H1 (cell line): Measurements from ENCODE around the gene ADAM22. TPM values are rescaled to one million over a fixed set of nuclear protein-coding genes. Genes with fewer than 3 reads are reported as not detected.

ENCODE experiments used
- CTCF ChIA-PET: fragments of 300-600 bp; sonication (Branson Sonifier 250); formaldehyde crosslinking; loops from one replicate; lab custom pipeline; 2021; ENCODE audit not compliant: partially characterized antibody; lab: Charles Lee
- POLR2A ChIA-PET: fragments of 300-600 bp; sonication (Branson Sonifier 250); formaldehyde crosslinking; loops from one replicate; lab custom pipeline; 2021; ENCODE audit warnings: inconsistent platforms; ENCODE audit not compliant: partially characterized antibody; lab: Charles Lee
- DNase-seq, 2 experiments: peaks; one replicate each; pipeline versions ENCODE4 v3.0.0 to v3.0.0-alpha.2; 2010 to 2022; ENCODE audit warnings: low spot score in 2 of 2, low read depth in 1 of 2, mixed read lengths in 1 of 2
- FAIRE-seq: peaks from 2 replicates; lab custom pipeline; 2011; peaks lifted over from hg19 to GRCh38; lab: Jason Lieb, UNC
- H2AFZ ChIP-seq: 2 replicates; pipeline ENCODE4 v1.8.1; 2012; ENCODE audit warnings: low read length, inconsistent platforms
- H2AK5ac ChIP-seq: 2 replicates; pipeline ENCODE4 v1.6.1; 2013; ENCODE audit warnings: low read depth, low read length
- H2BK120ac ChIP-seq: replicated peaks from 2 replicates; pipeline ENCODE3; 2013; ENCODE audit warnings: low read depth, low read length, inconsistent platforms
- H2BK12ac ChIP-seq: 2 replicates; pipeline ENCODE4 v1.6.1; 2013; ENCODE audit warnings: low read depth, low read length
- H2BK15ac ChIP-seq: 2 replicates; pipeline ENCODE4 v1.6.1; 2013; ENCODE audit warnings: low read length
- H2BK20ac ChIP-seq: 2 replicates; pipeline ENCODE4 v1.6.1; 2013; ENCODE audit warnings: low read length
- H2BK5ac ChIP-seq: 2 replicates; pipeline ENCODE4 v1.6.1; 2013; ENCODE audit warnings: low read depth, low read length
- H3K14ac ChIP-seq: 2 replicates; pipeline ENCODE4 v1.6.1; 2013; ENCODE audit warnings: inconsistent platforms; ENCODE audit not compliant: insufficient read length
- H3K18ac ChIP-seq: 2 replicates; pipeline ENCODE4 v1.6.1; 2013; ENCODE audit warnings: low read length; ENCODE audit errors: extremely low read depth
- H3K23ac ChIP-seq: 2 replicates; pipeline ENCODE4 v1.6.1; 2013; ENCODE audit warnings: inconsistent platforms; ENCODE audit not compliant: insufficient read length
- H3K23me2 ChIP-seq: 2 replicates; pipeline ENCODE4 v1.6.1; 2013; ENCODE audit warnings: low read depth, low read length
- H3K27ac ChIP-seq: 2 replicates; pipeline ENCODE4 v1.6.1; 2011; ENCODE audit warnings: low read depth, low read length, inconsistent platforms
- H3K27me3 ChIP-seq, 4 experiments: replicated peaks in 1 of 4; 1 replicate in 1 of 4; 2 replicates in 3 of 4; pipeline versions ENCODE4 v1.6.1 to v1.8.1; 2011 to 2013; ENCODE audit warnings: low read length in 3 of 4, mild to moderate bottlenecking in 3 of 4, inconsistent platforms in 2 of 4, mixed read lengths in 2 of 4, moderate library complexity in 1 of 4; ENCODE audit not compliant: control insufficient read depth in 3 of 4, insufficient read depth in 3 of 4; ENCODE audit errors: extremely low read depth in 1 of 4
- H3K36me3 ChIP-seq, 4 experiments: 2 replicates each; pipeline versions ENCODE4 v1.6.1 to v1.8.1; 2011 to 2013; ENCODE audit warnings: mild to moderate bottlenecking in 4 of 4, low read length in 3 of 4, moderate library complexity in 2 of 4, control low read depth in 1 of 4, inconsistent platforms in 1 of 4; ENCODE audit not compliant: insufficient read depth in 4 of 4, control insufficient read depth in 2 of 4
- H3K4ac ChIP-seq: replicated peaks from 2 replicates; pipeline ENCODE3; 2013; ENCODE audit warnings: low read length, low read depth, mixed read lengths, inconsistent platforms; ENCODE audit not compliant: insufficient read length
- H3K4me1 ChIP-seq, 4 experiments: replicated peaks in 1 of 4; 1 replicate in 1 of 4; 2 replicates in 3 of 4; pipeline versions ENCODE4 v1.6.1 to v1.8.1; 2011 to 2013; ENCODE audit warnings: low read length in 3 of 4, inconsistent platforms in 2 of 4, mixed read lengths in 1 of 4; ENCODE audit not compliant: insufficient read depth in 4 of 4, control insufficient read depth in 3 of 4
- H3K4me2 ChIP-seq, 2 experiments: 2 replicates each; pipeline versions ENCODE4 v1.6.1 to v1.8.1; 2011 to 2013; ENCODE audit warnings: low read depth in 2 of 2, low read length in 2 of 2, control low read depth in 1 of 2, inconsistent platforms in 1 of 2, mild to moderate bottlenecking in 1 of 2; ENCODE audit not compliant: insufficient read depth in 1 of 2
- H3K4me3 ChIP-seq, 4 experiments: fragments of 200-600, 300-600 bp in 1 of 4; sonication (generic), shearing (Covaris generic), sonication (Bioruptor Twin) in 1 of 4; 2 replicates each; pipeline versions ENCODE4 v1.5.1 to v1.8.1; 2011 to 2016; ENCODE audit warnings: low read length in 4 of 4, low read depth in 3 of 4, control low read depth in 2 of 4, inconsistent platforms in 2 of 4, mild to moderate bottlenecking in 2 of 4, mixed read lengths in 1 of 4, moderate library complexity in 1 of 4; ENCODE audit not compliant: insufficient read depth in 2 of 4; ENCODE audit errors: extremely low read depth in 1 of 4
- H3K56ac ChIP-seq: replicated peaks from 2 replicates; pipeline ENCODE3; 2013; ENCODE audit warnings: low read depth, mild to moderate bottlenecking, mixed read lengths, low read length, inconsistent platforms; ENCODE audit not compliant: insufficient read length
- H3K79me1 ChIP-seq: 2 replicates; pipeline ENCODE4 v1.6.1; 2013; ENCODE audit warnings: low read depth, low read length, control low read depth
- H3K79me2 ChIP-seq, 2 experiments: 2 replicates each; pipeline versions ENCODE4 v1.6.1 to v1.8.1; 2012 to 2013; ENCODE audit warnings: low read length in 2 of 2, mild to moderate bottlenecking in 2 of 2, inconsistent platforms in 1 of 2; ENCODE audit not compliant: insufficient read depth in 2 of 2, control insufficient read depth in 1 of 2
- H3K9ac ChIP-seq, 4 experiments: replicated peaks in 1 of 4; 1 replicate in 1 of 4; 2 replicates in 3 of 4; pipeline versions ENCODE4 v1.6.1 to v1.8.1; 2011 to 2013; ENCODE audit warnings: low read depth in 3 of 4, low read length in 3 of 4, control low read depth in 2 of 4, mild to moderate bottlenecking in 2 of 4, moderate library complexity in 2 of 4, inconsistent platforms in 1 of 4; ENCODE audit errors: extremely low read depth in 1 of 4
- H3K9me3 ChIP-seq, 2 experiments: 2 replicates each; pipeline versions ENCODE4 v1.6.1 to v1.8.1; 2012 to 2013; ENCODE audit warnings: mild to moderate bottlenecking in 2 of 2, moderate library complexity in 2 of 2, control low read depth in 1 of 2, inconsistent platforms in 1 of 2, low read depth in 1 of 2, low read length in 1 of 2, mixed read lengths in 1 of 2; ENCODE audit not compliant: insufficient read depth in 2 of 2
- H4K20me1 ChIP-seq, 2 experiments: replicated peaks in 1 of 2; 2 replicates each; pipeline versions ENCODE3 to v1.8.1; 2011 to 2013; ENCODE audit warnings: inconsistent platforms in 2 of 2, low read length in 2 of 2, mild to moderate bottlenecking in 1 of 2; ENCODE audit not compliant: insufficient read depth in 2 of 2, control insufficient read depth in 1 of 2
- H4K5ac ChIP-seq: 2 replicates; pipeline ENCODE4 v1.6.1; 2013; ENCODE audit warnings: low read length, low read depth, mixed read lengths, inconsistent platforms; ENCODE audit not compliant: insufficient read length
- H4K8ac ChIP-seq: 2 replicates; pipeline ENCODE4 v1.8.0; 2013; ENCODE audit warnings: mild to moderate bottlenecking, moderate library complexity, low read length, inconsistent platforms; ENCODE audit not compliant: insufficient read depth; ENCODE audit errors: extremely low read depth
- H4K91ac ChIP-seq: replicated peaks from 2 replicates; pipeline ENCODE3; 2013; ENCODE audit warnings: low read length, mixed read lengths, inconsistent platforms; ENCODE audit not compliant: insufficient read length
- BRCA1 ChIP-seq: IDR thresholded peaks from 2 replicates; pipeline ENCODE4 v1.6.1; 2012; ENCODE audit warnings: low read depth, low read length, improper control_type of control experiment
- RBBP5 ChIP-seq: IDR thresholded peaks from 2 replicates; pipeline ENCODE4 v1.7.1; 2012; ENCODE audit warnings: low read depth, mild to moderate bottlenecking, inconsistent platforms, low read length, moderate library complexity, borderline replicate concordance
- WGBS, 2 experiments: shearing (Covaris generic) in 1 of 2; methylation state at CpG; one replicate each; pipeline versions ENCODE4 v1.1.6 to v1.1.7; 2013 to 2015; ENCODE audit warnings: low lambda C conversion rate in 2 of 2, mixed read lengths in 2 of 2, inconsistent platforms in 1 of 2, low coverage in 1 of 2, missing lambda C conversion rate in 1 of 2; ENCODE audit not compliant: insufficient replicate concordance in 2 of 2, insufficient coverage in 1 of 2, insufficient read length in 1 of 2; ENCODE audit errors: extremely low coverage in 1 of 2, missing lambda C conversion rate in 1 of 2; 5-methylcytosine and 5-hydroxymethylcytosine counted together
- polyA plus RNA-seq, 7 experiments: library from polyadenylated mRNA; depleted of rRNA in 3 of 7; stranded (reverse) in 5 of 7; unstranded in 2 of 7; fragments of >200 nt in 5 of 7; fragments of 200-250 nt in 2 of 7; gene quantifications; 1 replicate in 5 of 7; 2 replicates in 1 of 7; 4 replicates in 1 of 7; pipeline versions ENCODE4 v1.2.1 to v1.2.3, GENCODE V29; 2011 to 2013; ENCODE audit warnings: missing spikeins in 2 of 7, mixed read lengths in 2 of 7
- total RNA-seq: library from RNA; stranded (reverse); fragmentation: NEBNext Ultra II Directional; extraction: Animal tissue kit (Norgen Biotek cat#: 25700); gene quantifications from 2 replicates; pipeline ENCODE4 v1.2.1, GENCODE V29; 2021

Gene ADAM22
- total and polyA plus RNA-seq, 2 of the 8 experiments (the other 6 are each of a cell fraction or from before 2014, with no cell fraction given): 4.6 to 21.4 TPM

DNA sequence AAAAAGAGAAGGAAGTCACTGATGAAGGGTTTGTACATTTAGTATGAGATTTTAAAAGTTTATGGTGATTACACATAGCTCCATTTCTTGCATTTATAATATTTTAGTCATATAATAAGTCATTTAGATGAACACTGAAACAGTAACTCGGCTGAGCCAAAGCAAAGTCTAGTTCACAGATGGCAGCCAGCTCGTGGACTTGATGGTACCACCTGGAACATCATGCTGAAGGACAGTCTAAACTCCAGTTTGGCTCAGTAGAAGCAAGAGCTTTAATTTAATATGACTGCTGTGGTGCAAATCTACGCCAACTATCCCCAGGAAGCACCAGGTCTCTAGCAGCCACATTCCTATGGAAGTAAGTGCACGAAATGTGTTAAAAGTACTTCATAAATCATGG is 269.4 kb downstream of the ADAM22 start:
- H3K4me2 ChIP-seq: no peak overlapping the region
- no peak overlapping the region for H4K8ac ChIP-seq
- H2BK120ac ChIP-seq: no peak overlapping the region
- H3K9me3 ChIP-seq: no peaks in the 10 kb centered on the region
- no peak overlapping the region for H3K56ac ChIP-seq
- 85% methylated on average over 4 of the region's 4 CpGs; no CpG with 5 or more reads in 1 of the 2 experiments for WGBS, 2 experiments
- ChIA-PET POLR2A (interaction anchor here (1.6 to 2.3 kb wide), 2 partner anchors 9 to 270 kb away, joined by 3 to 8 read pairs; no protein-coding TSS in a partner anchor), CTCF (interaction anchor here (0.8 to 1.3 kb wide), 2 partner anchors 14 to 17 kb away, joined by 4 read pairs; no protein-coding TSS in a partner anchor)
- no peak for DNase-seq
- H3K36me3 ChIP-seq: peaks cover under 1 to 53% (median 28%) of the 10 kb centered on the region in 4 experiments; a peak in 7 of 8 replicates
- TF ChIP-seq BRCA1 (no peak), RBBP5 (no peak)
- TF ChIP-seq, all 59 proteins: peak for 0
- Histone ChIP-seq H3K14ac (no peak overlapping the region), H3K79me1 (no peaks in the 10 kb centered on the region), H3K4ac (no peak overlapping the region), H2BK15ac (no peak overlapping the region), H4K20me1 (no peaks in the 10 kb centered on the region), H2BK20ac (no peak overlapping the region), H2BK5ac (no peak overlapping the region), H3K27ac (no peak overlapping the region), H3K18ac (no peak overlapping the region), H3K9ac (no peak overlapping the region), H3K4me3 (no peak overlapping the region), H4K91ac (no peak overlapping the region), H2BK12ac (no peak overlapping the region), H3K27me3 (no peaks in the 10 kb centered on the region), H3K23me2 (no peaks in the 10 kb centered on the region), H4K5ac (no peak overlapping the region), H3K4me1 (peaks cover 0 to 12% (median 11%) of the 10 kb centered on the region in 4 experiments; a peak in 3 of 7 replicates), H2AFZ (no peak overlapping the region), H2AK5ac (no peak overlapping the region), H3K79me2 (no peaks in the 10 kb centered on the region), H3K23ac (no peak overlapping the region)
- FAIRE-seq: no peak
